ENCODE data around the gene SORBS1.

- TF ChIP-seq CTCF (IDR thresholded peaks at IDR 0.05) (no peak), ZNF121 (CRISPR knock-in tag; IDR thresholded peaks at IDR 0.05) (no peak)
Observed at GRCh38 chr10:95287281-95287680, 273.9 kb downstream of the SORBS1 start.

All from WTC11 (cell line).